HG03571 (cell line): ENCODE measurements around the gene DEFB131A.
A peak's percentile ranks its signal among the peaks of the same experiment; 100 is the strongest.
"Not testable (repeated sequence)": the region's sequence is repeated elsewhere in the genome, so short reads cannot be mapped to it uniquely, and the experiment has no call there.

Experiments
- ATAC-seq: cut with Tn5 transposase; IDR thresholded peaks from one replicate; pipeline ENCODE4 v1.9.1; 2021; ENCODE audit not compliant: unreplicated experiment

The DEFB131A gene

GRCh38 chr4:9444114-9444513, at the start of gene DEFB131A:
Gene DEFB131A (plus strand): TSS chr4:9444414. CDS start chr4:9444534, 120 bp downstream.
- not testable (repeated sequence) for ATAC-seq

GRCh38 chr4:9405774-9406173, 38.4 kb upstream of the DEFB131A start:
- not testable (repeated sequence) for ATAC-seq

- not testable (repeated sequence) for ATAC-seq
Measured at GRCh38 chr4:9406491-9406890, 37.7 kb upstream of the DEFB131A start.

GRCh38 chr4:9409793-9410192, 34.4 kb upstream of the DEFB131A start:
- ATAC-seq, result no peak

- peak; percentile 53 for ATAC-seq
Measured at GRCh38 chr4:9421884-9422455, 22.2 kb upstream of the DEFB131A start.

- ATAC-seq, result not testable (repeated sequence)
Measured at GRCh38 chr4:9425916-9426315, 18.3 kb upstream of the DEFB131A start.

GRCh38 chr4:9430061-9430460, 14.2 kb upstream of the DEFB131A start:
- ATAC-seq, result not testable (repeated sequence)

- not testable (repeated sequence) for ATAC-seq
Measured at GRCh38 chr4:9433320-9433719, 10.9 kb upstream of the DEFB131A start.

GRCh38 chr4:9436728-9437127, 7.5 kb upstream of the DEFB131A start:
- ATAC-seq, result not testable (repeated sequence)

- ATAC-seq, result not testable (repeated sequence)
Measured at GRCh38 chr4:9442355-9442754, 1.9 kb upstream of the DEFB131A start.

GRCh38 chr4:9444681-9445080, 467 bp downstream of the DEFB131A start:
- not testable (repeated sequence) for ATAC-seq

- not testable (repeated sequence) for ATAC-seq
Measured at GRCh38 chr4:9452251-9452650, 8.0 kb downstream of the DEFB131A start.

- not testable (repeated sequence) for ATAC-seq
Measured at GRCh38 chr4:9454284-9454683, 10.1 kb downstream of the DEFB131A start.

GRCh38 chr4:9455046-9455445, 10.8 kb downstream of the DEFB131A start:
- not testable (repeated sequence) for ATAC-seq

- ATAC-seq, result not testable (repeated sequence)
Measured at GRCh38 chr4:9479466-9479865, 35.3 kb downstream of the DEFB131A start.

GRCh38 chr4:9480066-9480465, 35.9 kb downstream of the DEFB131A start:
- not testable (repeated sequence) for ATAC-seq

- ATAC-seq, result not testable (repeated sequence)
Measured at GRCh38 chr4:9482871-9483270, 38.7 kb downstream of the DEFB131A start.

- not testable (repeated sequence) for ATAC-seq
Measured at GRCh38 chr4:9483682-9484081, 39.5 kb downstream of the DEFB131A start.

- ATAC-seq, result not testable (repeated sequence)
Measured at GRCh38 chr4:9486880-9487279, 42.7 kb downstream of the DEFB131A start.

GRCh38 chr4:9488796-9489195, 44.6 kb downstream of the DEFB131A start:
- ATAC-seq, result not testable (repeated sequence)

GRCh38 chr4:9490496-9490895, 46.3 kb downstream of the DEFB131A start:
- ATAC-seq, result not testable (repeated sequence)

- not testable (repeated sequence) for ATAC-seq
Measured at GRCh38 chr4:9490986-9491385, 46.8 kb downstream of the DEFB131A start.

GRCh38 chr4:9493589-9493988, 49.4 kb downstream of the DEFB131A start:
- ATAC-seq, result not testable (repeated sequence)
